ENCODE results near the gene NCF4.

The NCF4 gene

GRCh38 chr22:36860017-36860416 is 789 bp upstream of the NCF4 start:
- no peak for ATAC-seq
- no peak for TF ChIP-seq PPARA (CRISPR knock-in tag; IDR thresholded peaks at IDR 0.05; ENCODE audit: borderline replicate concordance)
- TF ChIP-seq, protein P1, sequence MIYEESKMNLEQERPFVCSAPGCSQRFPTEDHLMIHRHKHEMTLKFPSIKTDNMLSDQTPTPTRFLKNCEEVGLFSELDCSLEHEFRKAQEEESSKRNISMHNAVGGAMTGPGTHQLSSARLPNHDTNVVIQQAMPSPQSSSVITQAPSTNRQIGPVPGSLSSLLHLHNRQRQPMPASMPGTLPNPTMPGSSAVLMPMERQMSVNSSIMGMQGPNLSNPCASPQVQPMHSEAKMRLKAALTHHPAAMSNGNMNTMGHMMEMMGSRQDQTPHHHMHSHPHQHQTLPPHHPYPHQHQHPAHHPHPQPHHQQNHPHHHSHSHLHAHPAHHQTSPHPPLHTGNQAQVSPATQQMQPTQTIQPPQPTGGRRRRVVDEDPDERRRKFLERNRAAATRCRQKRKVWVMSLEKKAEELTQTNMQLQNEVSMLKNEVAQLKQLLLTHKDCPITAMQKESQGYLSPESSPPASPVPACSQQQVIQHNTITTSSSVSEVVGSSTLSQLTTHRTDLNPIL (CRISPR knock-in tag; IDR thresholded peaks at IDR 0.05; ENCODE audit: low read depth), result no peak
- TF ChIP-seq ESRRG (CRISPR knock-in tag; IDR thresholded peaks at IDR 0.05), result no peak
- no peak for TF ChIP-seq POU6F1 (CRISPR knock-in tag; IDR thresholded peaks at IDR 0.05; ENCODE audit: borderline replicate concordance, low read depth)
- TF ChIP-seq SNAI2 (CRISPR knock-in tag; IDR thresholded peaks at IDR 0.05), result no peak
- no peak for TF ChIP-seq BACH2 (CRISPR knock-in tag; IDR thresholded peaks at IDR 0.05; ENCODE audit: borderline replicate concordance)
- TF ChIP-seq GLIS3 (CRISPR knock-in tag; IDR thresholded peaks at IDR 0.05), result no peak
- TF ChIP-seq ZNF8 (CRISPR knock-in tag; IDR thresholded peaks at IDR 0.05), result no peak
- TF ChIP-seq ZC3H10 (CRISPR knock-in tag; IDR thresholded peaks at IDR 0.05), result no peak
- no peak for TF ChIP-seq CSDC2 (CRISPR knock-in tag; IDR thresholded peaks at IDR 0.05)
- no peak for TF ChIP-seq ZFP3 (CRISPR knock-in tag; IDR thresholded peaks at IDR 0.05)
- no peak for TF ChIP-seq ZNF70 (CRISPR knock-in tag; IDR thresholded peaks at IDR 0.05)
- no peak for TF ChIP-seq TSHZ2 (CRISPR knock-in tag; IDR thresholded peaks at IDR 0.05)

- no peak for TF ChIP-seq ARNTL (CRISPR knock-in tag; IDR thresholded peaks at IDR 0.05; ENCODE audit: borderline replicate concordance, low read depth)
- ATAC-seq, result no peak
Measured at GRCh38 chr22:36860438-36860820, 377 bp upstream of the NCF4 start.

DNA sequence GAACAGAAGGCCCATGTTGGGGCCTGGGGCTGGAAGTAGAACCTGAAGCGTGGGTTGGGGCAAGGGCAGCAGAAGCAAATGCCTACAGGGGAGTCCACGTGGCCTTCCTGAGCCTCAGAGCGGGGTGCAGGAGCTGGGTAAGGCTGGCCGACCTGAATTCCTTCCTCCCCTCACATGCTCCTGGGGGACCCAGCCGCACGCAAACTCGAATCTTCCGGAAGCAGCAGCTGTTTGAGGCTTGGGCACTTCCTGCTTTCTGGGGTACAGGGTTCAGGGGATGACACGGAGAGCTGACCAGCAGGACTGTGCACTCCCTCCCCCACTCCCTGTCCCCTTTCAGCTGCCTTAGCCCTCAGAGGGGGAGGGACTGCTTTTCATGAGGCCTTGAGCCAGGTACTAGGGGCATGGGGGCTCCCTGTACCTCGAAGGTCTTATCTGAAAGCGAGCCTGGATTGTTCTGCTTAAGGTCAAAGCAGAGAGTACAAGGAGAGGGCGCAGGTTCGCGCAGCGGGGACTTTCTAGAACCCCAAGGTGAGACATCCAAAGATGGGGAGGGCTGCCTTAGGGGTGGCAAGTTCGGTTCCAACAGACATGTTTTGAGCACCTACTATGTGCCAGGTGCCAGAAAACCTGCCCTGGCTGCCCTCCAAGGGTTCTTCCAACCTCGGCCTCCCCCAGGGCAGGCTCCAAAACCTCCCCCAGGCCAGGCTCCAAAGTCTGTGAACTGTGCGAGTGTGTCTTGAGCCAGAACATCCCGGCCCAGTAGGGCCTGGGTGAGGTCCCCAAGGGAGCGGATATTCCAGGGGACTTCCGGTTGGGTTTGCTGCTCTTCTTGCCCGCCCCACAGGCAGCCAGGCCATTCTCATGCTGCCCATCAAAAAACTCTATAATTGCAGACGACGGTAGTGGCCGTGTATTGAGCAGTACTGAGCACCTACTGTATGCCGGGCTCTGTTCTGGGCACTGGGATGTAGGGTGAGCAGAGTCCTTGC is 1.7 kb downstream of the NCF4 start:
- TF ChIP-seq POU6F1 (CRISPR knock-in tag; IDR thresholded peaks at IDR 0.05; ENCODE audit: borderline replicate concordance, low read depth), result no peak
- no peak for TF ChIP-seq SNAI2 (CRISPR knock-in tag; IDR thresholded peaks at IDR 0.05)
- no peak for TF ChIP-seq ZNF70 (CRISPR knock-in tag; IDR thresholded peaks at IDR 0.05)
- TF ChIP-seq ZFP3 (CRISPR knock-in tag; IDR thresholded peaks at IDR 0.05), result no peak
- TF ChIP-seq, protein P2, sequence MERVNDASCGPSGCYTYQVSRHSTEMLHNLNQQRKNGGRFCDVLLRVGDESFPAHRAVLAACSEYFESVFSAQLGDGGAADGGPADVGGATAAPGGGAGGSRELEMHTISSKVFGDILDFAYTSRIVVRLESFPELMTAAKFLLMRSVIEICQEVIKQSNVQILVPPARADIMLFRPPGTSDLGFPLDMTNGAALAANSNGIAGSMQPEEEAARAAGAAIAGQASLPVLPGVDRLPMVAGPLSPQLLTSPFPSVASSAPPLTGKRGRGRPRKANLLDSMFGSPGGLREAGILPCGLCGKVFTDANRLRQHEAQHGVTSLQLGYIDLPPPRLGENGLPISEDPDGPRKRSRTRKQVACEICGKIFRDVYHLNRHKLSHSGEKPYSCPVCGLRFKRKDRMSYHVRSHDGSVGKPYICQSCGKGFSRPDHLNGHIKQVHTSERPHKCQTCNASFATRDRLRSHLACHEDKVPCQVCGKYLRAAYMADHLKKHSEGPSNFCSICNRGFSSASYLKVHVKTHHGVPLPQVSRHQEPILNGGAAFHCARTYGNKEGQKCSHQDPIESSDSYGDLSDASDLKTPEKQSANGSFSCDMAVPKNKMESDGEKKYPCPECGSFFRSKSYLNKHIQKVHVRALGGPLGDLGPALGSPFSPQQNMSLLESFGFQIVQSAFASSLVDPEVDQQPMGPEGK (CRISPR knock-in tag; IDR thresholded peaks at IDR 0.05; ENCODE audit: borderline replicate concordance), result no peak
- no peak for TF ChIP-seq TCF4 (CRISPR knock-in tag; IDR thresholded peaks at IDR 0.05; ENCODE audit: borderline replicate concordance)
- no peak for TF ChIP-seq ESRRG (CRISPR knock-in tag; IDR thresholded peaks at IDR 0.05)
- no peak for TF ChIP-seq ARNTL (CRISPR knock-in tag; IDR thresholded peaks at IDR 0.05; ENCODE audit: borderline replicate concordance, low read depth)
- TF ChIP-seq ISL1 (CRISPR knock-in tag; IDR thresholded peaks at IDR 0.05), result no peak
- TF ChIP-seq TSHZ2 (CRISPR knock-in tag; IDR thresholded peaks at IDR 0.05), result no peak
- no peak for TF ChIP-seq ZNF565 (CRISPR knock-in tag; conservative IDR thresholded peaks at IDR 0.05; ENCODE audit: low read depth)
- TF ChIP-seq, protein P3, sequence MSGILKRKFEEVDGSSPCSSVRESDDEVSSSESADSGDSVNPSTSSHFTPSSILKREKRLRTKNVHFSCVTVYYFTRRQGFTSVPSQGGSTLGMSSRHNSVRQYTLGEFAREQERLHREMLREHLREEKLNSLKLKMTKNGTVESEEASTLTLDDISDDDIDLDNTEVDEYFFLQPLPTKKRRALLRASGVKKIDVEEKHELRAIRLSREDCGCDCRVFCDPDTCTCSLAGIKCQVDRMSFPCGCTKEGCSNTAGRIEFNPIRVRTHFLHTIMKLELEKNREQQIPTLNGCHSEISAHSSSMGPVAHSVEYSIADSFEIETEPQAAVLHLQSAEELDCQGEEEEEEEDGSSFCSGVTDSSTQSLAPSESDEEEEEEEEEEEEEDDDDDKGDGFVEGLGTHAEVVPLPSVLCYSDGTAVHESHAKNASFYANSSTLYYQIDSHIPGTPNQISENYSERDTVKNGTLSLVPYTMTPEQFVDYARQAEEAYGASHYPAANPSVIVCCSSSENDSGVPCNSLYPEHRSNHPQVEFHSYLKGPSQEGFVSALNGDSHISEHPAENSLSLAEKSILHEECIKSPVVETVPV (CRISPR knock-in tag; IDR thresholded peaks at IDR 0.05), result no peak
- no peak for TF ChIP-seq ZNF8 (CRISPR knock-in tag; IDR thresholded peaks at IDR 0.05)
- TF ChIP-seq PPARA (CRISPR knock-in tag; IDR thresholded peaks at IDR 0.05; ENCODE audit: borderline replicate concordance), result no peak
- TF ChIP-seq TOX (CRISPR knock-in tag; IDR thresholded peaks at IDR 0.05; ENCODE audit: borderline replicate concordance), result no peak
- TF ChIP-seq, protein P1 (CRISPR knock-in tag; IDR thresholded peaks at IDR 0.05; ENCODE audit: low read depth), result no peak
- ATAC-seq, result no peak
